IMR-90 (cell line): ENCODE data around the gene TARDBP. TPM values are rescaled to one million over a fixed set of nuclear protein-coding genes. Genes with fewer than 3 reads are reported as not detected.

ENCODE experiments used
- ATAC-seq: fragments of 200-7000 bp; cut with Tn5 transposase; 2 replicates; pipeline ENCODE4 v1.9.1; 2020; ENCODE audit warnings: low read depth, mild to moderate bottlenecking, moderate library complexity
- BruUV-seq: library from RNA; stranded (reverse); fragments of 400-500 nt; replicated peaks from 2 replicates; lab custom pipeline; 2021; lab: Mats Ljungman, UMichigan
- CTCF ChIA-PET: fragments of 300-600 bp; formaldehyde crosslinking; extraction: SDS; loops from one replicate; lab custom pipeline; 2021; ENCODE audit warnings: antibody characterized with exemption; lab: Yijun Ruan, JAX
- POLR2A ChIA-PET: fragments of 300-600 bp; sonication (Branson Sonifier 250); formaldehyde crosslinking; loops from one replicate; lab custom pipeline; 2022; ENCODE audit warnings: antibody characterized with exemption; ENCODE audit not compliant: unreplicated experiment; lab: Charles Lee
- DNase-seq: peaks from one replicate; pipeline ENCODE4 v3.0.0; 2013
- H2AFZ ChIP-seq: replicated peaks from 2 replicates; pipeline ENCODE3; 2013; ENCODE audit warnings: low read length, mild to moderate bottlenecking; ENCODE audit not compliant: poor library complexity
- H2AK5ac ChIP-seq: 2 replicates; pipeline ENCODE4 v1.6.1; 2013; ENCODE audit warnings: low read depth, low read length, inconsistent platforms
- H2AK9ac ChIP-seq: replicated peaks from 2 replicates; pipeline ENCODE3; 2013; ENCODE audit warnings: mild to moderate bottlenecking, low read depth, low read length, moderate library complexity; ENCODE audit not compliant: poor library complexity
- H2BK120ac ChIP-seq: 2 replicates; pipeline ENCODE4 v1.6.1; 2013; ENCODE audit warnings: low read depth, low read length, inconsistent platforms
- H2BK15ac ChIP-seq: 3 replicates; pipeline ENCODE4 v1.6.1; 2013; ENCODE audit warnings: low read depth, low read length, inconsistent platforms
- H2BK20ac ChIP-seq: 2 replicates; pipeline ENCODE4 v1.6.1; 2013; ENCODE audit warnings: low read depth, mild to moderate bottlenecking, inconsistent platforms, low read length, moderate library complexity
- H2BK5ac ChIP-seq: 2 replicates; pipeline ENCODE4 v1.6.1; 2013; ENCODE audit warnings: mild to moderate bottlenecking, low read depth, low read length, inconsistent platforms; ENCODE audit not compliant: poor library complexity, severe bottlenecking
- H3K14ac ChIP-seq: replicated peaks from 2 replicates; pipeline ENCODE4 v1.6.1; 2013; ENCODE audit warnings: low read depth, low read length, inconsistent platforms
- H3K18ac ChIP-seq: 2 replicates; pipeline ENCODE4 v1.6.1; 2013; ENCODE audit warnings: low read depth, low read length, control low read depth
- H3K23ac ChIP-seq: 2 replicates; pipeline ENCODE4 v1.6.1; 2013; ENCODE audit warnings: low read depth, low read length, inconsistent platforms
- H3K27ac ChIP-seq: 2 replicates; pipeline ENCODE4 v1.5.1; 2013; ENCODE audit warnings: mild to moderate bottlenecking, control low read depth, low read length; ENCODE audit not compliant: insufficient read depth
- H3K27me3 ChIP-seq: 2 replicates; pipeline ENCODE4 v1.6.1; 2013; ENCODE audit warnings: low read length; ENCODE audit not compliant: control insufficient read depth, insufficient read depth
- H3K36me3 ChIP-seq: 2 replicates; pipeline ENCODE4 v1.6.1; 2013; ENCODE audit warnings: low read length, mixed read lengths; ENCODE audit not compliant: control insufficient read depth, insufficient read depth
- H3K4ac ChIP-seq: 2 replicates; pipeline ENCODE4 v1.6.1; 2013; ENCODE audit warnings: low read depth, low read length, inconsistent platforms
- H3K4me1 ChIP-seq: 2 replicates; pipeline ENCODE4 v1.6.1; 2013; ENCODE audit warnings: low read length, mixed read lengths; ENCODE audit not compliant: control insufficient read depth, insufficient read depth
- H3K4me2 ChIP-seq: 2 replicates; pipeline ENCODE4 v1.6.1; 2013; ENCODE audit warnings: low read depth, mild to moderate bottlenecking, control low read depth, low read length, moderate library complexity
- H3K4me3 ChIP-seq: 2 replicates; pipeline ENCODE4 v1.5.1; 2013; ENCODE audit warnings: low read depth, mild to moderate bottlenecking, control low read depth, low read length, moderate library complexity; ENCODE audit not compliant: insufficient read depth
- H3K56ac ChIP-seq: 2 replicates; pipeline ENCODE4 v1.6.1; 2013; ENCODE audit warnings: low read length, inconsistent platforms; ENCODE audit not compliant: insufficient read depth; ENCODE audit errors: extremely low read depth
- H3K79me1 ChIP-seq, 2 experiments: 2 replicates each; pipeline ENCODE4 v1.6.1; 2013; ENCODE audit warnings: low read length in 2 of 2, inconsistent platforms in 1 of 2, low read depth in 1 of 2
- H3K9ac ChIP-seq: 2 replicates; pipeline ENCODE4 v1.6.1; 2013; ENCODE audit warnings: low read depth, low read length, control low read depth
- H3K9me1 ChIP-seq: 2 replicates; pipeline ENCODE4 v1.6.1; 2013; ENCODE audit warnings: low read length, inconsistent platforms; ENCODE audit not compliant: insufficient read depth
- H3K9me3 ChIP-seq: 2 replicates; pipeline ENCODE4 v1.6.1; 2013; ENCODE audit warnings: low read length; ENCODE audit not compliant: control insufficient read depth, insufficient read depth
- H4K20me1 ChIP-seq: 2 replicates; pipeline ENCODE4 v1.6.1; 2013; ENCODE audit warnings: low read length, inconsistent platforms; ENCODE audit not compliant: insufficient read depth
- H4K5ac ChIP-seq: 2 replicates; pipeline ENCODE4 v1.6.1; 2013; ENCODE audit warnings: mild to moderate bottlenecking, low read depth, low read length, control low read depth
- H4K8ac ChIP-seq, 2 experiments: 2 replicates each; pipeline ENCODE4 v1.6.1; 2013; ENCODE audit warnings: low read depth in 2 of 2, low read length in 2 of 2, control low read depth in 1 of 2, inconsistent platforms in 1 of 2
- H4K91ac ChIP-seq: 2 replicates; pipeline ENCODE4 v1.6.1; 2013; ENCODE audit warnings: low read depth, low read length, inconsistent platforms; ENCODE audit not compliant: insufficient read depth
- CEBPB ChIP-seq: IDR thresholded peaks from 2 replicates; pipeline ENCODE4 v1.6.1; 2012; ENCODE audit warnings: low read depth, low read length, improper control_type of control experiment
- CHD1 ChIP-seq: IDR thresholded peaks from 2 replicates; pipeline ENCODE4 v1.6.1; 2012; ENCODE audit warnings: low read depth, low read length, improper control_type of control experiment
- FOS ChIP-seq: fragments of 150-350 bp; IDR thresholded peaks from 2 replicates; pipeline ENCODE4 v1.6.1; 2016; ENCODE audit warnings: low read depth, low read length
- MAFK ChIP-seq: IDR thresholded peaks from 2 replicates; pipeline ENCODE4 v1.6.1; 2012; ENCODE audit warnings: low read depth, low read length, improper control_type of control experiment
- MAZ ChIP-seq: IDR thresholded peaks from 2 replicates; pipeline ENCODE4 v1.6.1; 2012; ENCODE audit warnings: low read depth, mild to moderate bottlenecking, low read length, improper control_type of control experiment, moderate library complexity, borderline replicate concordance
- MXI1 ChIP-seq: IDR thresholded peaks from 2 replicates; pipeline ENCODE4 v1.6.1; 2012; ENCODE audit warnings: low read depth, mild to moderate bottlenecking, low read length, moderate library complexity, borderline replicate concordance
- NFE2L2 ChIP-seq: fragments of 150-350 bp; IDR thresholded peaks from 2 replicates; pipeline ENCODE4 v1.6.1; 2016; ENCODE audit warnings: low read depth, mild to moderate bottlenecking, low read length
- RAD21 ChIP-seq: IDR thresholded peaks from 2 replicates; pipeline ENCODE4 v1.6.1; 2012; ENCODE audit warnings: low read length, improper control_type of control experiment
- RCOR1 ChIP-seq: IDR thresholded peaks from 2 replicates; pipeline ENCODE4 v1.6.1; 2012; ENCODE audit warnings: mild to moderate bottlenecking, low read length, improper control_type of control experiment; ENCODE audit not compliant: insufficient replicate concordance
- RFX5 ChIP-seq: IDR thresholded peaks from 2 replicates; pipeline ENCODE4 v1.8.0; 2012; ENCODE audit warnings: low read depth, mild to moderate bottlenecking, low read length, moderate library complexity
- SMC3 ChIP-seq: fragments of 150-350 bp; IDR thresholded peaks from 2 replicates; pipeline ENCODE4 v1.6.1; 2016; ENCODE audit warnings: low read depth, mild to moderate bottlenecking, antibody characterized with exemption, low read length, moderate library complexity
- USF2 ChIP-seq: fragments of 150-350 bp; IDR thresholded peaks from 2 replicates; pipeline ENCODE4 v1.6.1; 2017; ENCODE audit warnings: mild to moderate bottlenecking, antibody characterized with exemption, low read length, low read depth
- WGBS, 2 experiments: methylation state at CpG; one replicate each; pipeline versions ENCODE4 v1.1.5 to v1.1.7; 2013; ENCODE audit warnings: missing lambda C conversion rate in 2 of 2; ENCODE audit not compliant: insufficient read length in 1 of 2; ENCODE audit errors: extremely low coverage in 2 of 2; 5-methylcytosine and 5-hydroxymethylcytosine counted together
- dilution Hi-C: fragments of 300-500 bp; cut with HindIII; formaldehyde crosslinking; loops from one replicate; pipeline ENCODE4 v1.14.3; 2018; ENCODE audit warnings: low sequenced_read_pairs; ENCODE audit not compliant: unreplicated experiment
- in situ Hi-C: fragments of 300-500 bp; cut with MboI; formaldehyde crosslinking; loops from 3 replicates; pipeline ENCODE4 v1.14.3; 2019; ENCODE audit warnings: low sequenced_read_pairs, inconsistent platforms, mixed read lengths
- intact Hi-C: fragments of 100-400 bp; cut with micrococcal nuclease; formaldehyde crosslinking; loops from 2 replicates; pipeline ENCODE4 v1.10.0; 2022
- polyA plus RNA-seq, 3 experiments: library from polyadenylated mRNA; depleted of rRNA; stranded (reverse); fragments of >200 nt; gene quantifications; 2 replicates each; pipeline ENCODE4 v1.2.3, GENCODE V29; 2012; ENCODE audit warnings: low replicate concordance in 1 of 3
- total RNA-seq: library from RNA; depleted of rRNA; stranded (reverse); fragments of >200 nt; gene quantifications from 2 replicates; pipeline ENCODE4 v1.2.3, GENCODE V29; 2012

The TARDBP gene
- total and polyA plus RNA-seq, 2 of the 4 experiments (the other 2 are of a cell fraction): 36.7 to 161 TPM

- TF ChIP-seq MAFK: no peak
Observed at GRCh38 chr1:11067716-11068599, 55.5 kb downstream of the TARDBP start (continued).

- Histone ChIP-seq H2BK20ac (no peak overlapping the region), H3K4me1 (no peaks in the 10 kb centered on the region), H3K9me3 (no peaks in the 10 kb centered on the region), H3K9me1 (no peaks in the 10 kb centered on the region), H2BK120ac (no peak overlapping the region), H3K27me3 (no peaks in the 10 kb centered on the region), H4K8ac (no peak overlapping the region), H3K9ac (no peak overlapping the region), H3K27ac (no peak overlapping the region), H4K91ac (no peak overlapping the region), H3K56ac (no peak overlapping the region), H3K14ac (no peak overlapping the region), H2AFZ (no peak overlapping the region), H3K4ac (no peak overlapping the region), H2AK9ac (no peak overlapping the region), H2BK15ac (no peak overlapping the region), H3K23ac (no peak overlapping the region), H2AK5ac (no peak overlapping the region), H2BK5ac (no peak overlapping the region), H3K36me3 (peaks cover 64% of the 10 kb centered on the region), H3K79me1 (peaks cover 4% of the 10 kb centered on the region in 2 experiments; a peak in 1 of 4 replicates), H3K4me3 (no peak overlapping the region), H3K18ac (no peak overlapping the region), H4K20me1 (no peaks in the 10 kb centered on the region), H4K5ac (no peak overlapping the region), H3K4me2 (no peak overlapping the region)
- ChIA-PET POLR2A (no interaction called here), CTCF (no interaction called here)
- DNase-seq: no peak
- no TSS peak for BruUV-seq
- intact Hi-C loops: no loop called here
- dilution Hi-C loops: no loop called here
- 94% methylated on average over 8 of the region's 17 CpGs; no CpG with 5 or more reads in 1 of the 2 experiments for WGBS, 2 experiments
- in situ Hi-C loops: no loop called here
- ATAC-seq: no peak
- TF ChIP-seq CHD1 (no peak), NFE2L2 (no peak), MAZ (no peak), MAFK (no peak), RFX5 (no peak), SMC3 (no peak), MXI1 (no peak), USF2 (no peak), RAD21 (no peak), FOS (no peak), CEBPB (no peak), RCOR1 (no peak)
Observed at GRCh38 chr1:11068600-11069473, 56.4 kb downstream of the TARDBP start.
